Endometrial microvascular endothelial cells (primary cell): ENCODE measurements around the gene RNF166. TPM values are rescaled to one million over a fixed set of nuclear protein-coding genes. Genes with fewer than 3 reads are reported as not detected.

Experiments used
- in situ Hi-C: cut with HindIII; loops from 2 replicates; pipeline ENCODE4 v1.10.0; 2017; ENCODE audit warnings: low sequenced_read_pairs, low pct_unique_long_range_greater_than_20kb; ENCODE audit errors: inconsistent ontology term
- total RNA-seq: library from RNA; depleted of rRNA; stranded (reverse); fragments of >200 nt; gene quantifications from one replicate; pipeline ENCODE4 v1.2.3, GENCODE V29; 2015; ENCODE audit errors: inconsistent ontology term

RNF166 gene
- total RNA-seq, 1 donor from 2014 or later, result 32.6 TPM

GRCh38 chr16:88649195-88649923, 56.8 kb downstream of the RNF166 start:
- in situ Hi-C loops, result no loop called here

- in situ Hi-C loops, result no loop called here
Observed at GRCh38 chr16:88647178-88648070, 58.8 kb downstream of the RNF166 start.

Other genes with a start within 250 kb of the RNF166 start
- 13.1 TPM for gene ZC3H18, start 136.0 kb downstream of the RNF166 start, total RNA-seq
- gene IL17C, start 67.8 kb downstream of the RNF166 start, total RNA-seq, result not detected
- gene CYBA, start 55.4 kb downstream of the RNF166 start, total RNA-seq, result 159 TPM
- gene MVD, start 43.3 kb downstream of the RNF166 start, total RNA-seq, result 28.0 TPM
- not detected for gene SNAI3, start 19.9 kb downstream of the RNF166 start, total RNA-seq
- gene CTU2, start 95 bp upstream of the RNF166 start, total RNA-seq, result 21.9 TPM
- 383 TPM for gene PIEZO1, start 78.8 kb upstream of the RNF166 start, total RNA-seq
- 21.5 TPM for gene CDT1, start 97.4 kb upstream of the RNF166 start, total RNA-seq
- gene APRT, start 105.5 kb upstream of the RNF166 start, total RNA-seq, result 253 TPM
- 34.7 TPM for gene GALNS, start 150.5 kb upstream of the RNF166 start, total RNA-seq
- gene TRAPPC2L, start 150.7 kb upstream of the RNF166 start, total RNA-seq, result 54.1 TPM
- not detected for gene PABPN1L, start 160.3 kb upstream of the RNF166 start, total RNA-seq